ENCODE results near the gene POLDIP2. TPM values are rescaled to one million over a fixed set of nuclear protein-coding genes. Genes with fewer than 3 reads are reported as not detected.

POLDIP2 gene
- total and polyA plus RNA-seq, 2 of the 4 experiments (the other 2 are of a cell fraction) = 66.7 to 77.8 TPM

GRCh38 chr17:28340374-28340773, 17.0 kb downstream of the POLDIP2 start:
- Histone ChIP-seq H3K4me2 (ENCODE audit: low read depth, low read length) (no peak overlapping the region), H4K8ac (ENCODE audit: low read depth in 2 of 2, low read length in 2 of 2) (no peak overlapping the region), H2AK5ac (ENCODE audit: low read depth, low read length) (no peak overlapping the region), H3K56ac (ENCODE audit: extremely low read depth, insufficient read depth, low read length) (no peak overlapping the region), H3K4me3 (ENCODE audit: insufficient read depth, low read depth, low read length) (no peak overlapping the region), H4K20me1 (ENCODE audit: insufficient read depth, low read length) (peaks cover 36% of the 10 kb centered on the region; the same call in 1 of the 2 replicates), H3K14ac (replicated peaks; ENCODE audit: low read depth, low read length) (no peak overlapping the region), H3K23ac (ENCODE audit: low read depth, low read length) (no peak overlapping the region), H2BK15ac (ENCODE audit: low read depth, low read length) (no peak overlapping the region), H4K91ac (ENCODE audit: insufficient read depth, low read depth, low read length) (no peak overlapping the region), H3K27me3 (ENCODE audit: control insufficient read depth, insufficient read depth, low read length) (no peaks in the 10 kb centered on the region), H3K36me3 (ENCODE audit: control insufficient read depth, insufficient read depth, low read length) (peaks cover 57% of the 10 kb centered on the region), H2AFZ (replicated peaks; ENCODE audit: low read length, poor library complexity) (no peak overlapping the region), H3K9me1 (ENCODE audit: insufficient read depth, low read length) (peaks cover 13% of the 10 kb centered on the region), H3K4ac (ENCODE audit: low read depth, low read length) (no peak overlapping the region), H3K4me1 (ENCODE audit: control insufficient read depth, insufficient read depth, low read length) (peaks cover 8% of the 10 kb centered on the region), H3K9me3 (ENCODE audit: control insufficient read depth, insufficient read depth, low read length) (no peaks in the 10 kb centered on the region), H2BK120ac (ENCODE audit: low read depth, low read length) (no peak overlapping the region), H3K79me1 (ENCODE audit: low read depth in 1 of 2, low read length in 2 of 2) (peaks cover 26 to 90% of the 10 kb centered on the region in 2 experiments; a peak in 3 of 4 replicates), H3K9ac (ENCODE audit: low read depth, low read length) (no peak overlapping the region), H3K18ac (ENCODE audit: low read depth, low read length) (no peak overlapping the region), H4K5ac (ENCODE audit: low read depth, low read length) (no peak overlapping the region), H2BK20ac (ENCODE audit: low read depth, low read length) (no peak overlapping the region), H2BK5ac (ENCODE audit: low read depth, low read length, poor library complexity, severe bottlenecking) (no peak overlapping the region), H3K27ac (ENCODE audit: insufficient read depth, low read length) (no peak overlapping the region), H2AK9ac (replicated peaks; ENCODE audit: low read depth, low read length, poor library complexity) (no peak overlapping the region)
- BruUV-seq (replicated peaks) = no TSS peak
- no CpG with 5 or more reads among the region's 6 CpGs for WGBS, 2 experiments (ENCODE audit: extremely low coverage in 2 of 2, insufficient read length in 1 of 2)
- no peak for DNase-seq
- ChIA-PET CTCF (no interaction called here), POLR2A (ENCODE audit: unreplicated experiment) (no interaction called here)
- TF ChIP-seq NFE2L2 (IDR thresholded peaks at IDR 0.05; ENCODE audit: low read depth, low read length) = no peak
- TF ChIP-seq SMC3 (IDR thresholded peaks at IDR 0.05; ENCODE audit: low read depth, low read length) = no peak
- TF ChIP-seq CEBPB (IDR thresholded peaks at IDR 0.05; ENCODE audit: low read depth, low read length) = no peak
- no peak for TF ChIP-seq POLR2A (IDR thresholded peaks at IDR 0.05; ENCODE audit: low read depth, low read length)
- no peak for TF ChIP-seq CHD1 (IDR thresholded peaks at IDR 0.05; ENCODE audit: low read depth, low read length)
- TF ChIP-seq MAZ (IDR thresholded peaks at IDR 0.05; ENCODE audit: borderline replicate concordance, low read depth, low read length) = no peak
- no peak for TF ChIP-seq ELK1 (IDR thresholded peaks at IDR 0.05; ENCODE audit: borderline replicate concordance, low read depth, low read length)
- TF ChIP-seq USF2 (IDR thresholded peaks at IDR 0.05; ENCODE audit: low read depth, low read length) = no peak
- TF ChIP-seq RCOR1 (IDR thresholded peaks at IDR 0.05; ENCODE audit: insufficient replicate concordance, low read length) = no peak
- TF ChIP-seq MXI1 (IDR thresholded peaks at IDR 0.05; ENCODE audit: borderline replicate concordance, low read depth, low read length) = no peak
- TF ChIP-seq BHLHE40 (IDR thresholded peaks at IDR 0.05; ENCODE audit: low read depth, low read length) = no peak
- TF ChIP-seq RFX5 (IDR thresholded peaks at IDR 0.05; ENCODE audit: low read depth, low read length) = no peak
- TF ChIP-seq FOS (IDR thresholded peaks at IDR 0.05; ENCODE audit: low read depth, low read length) = no peak
- TF ChIP-seq MAFK (IDR thresholded peaks at IDR 0.05; ENCODE audit: low read depth, low read length) = no peak
- TF ChIP-seq RAD21 (IDR thresholded peaks at IDR 0.05; ENCODE audit: low read length) = no peak
- no peak for TF ChIP-seq CTCF (conservative IDR thresholded peaks at IDR 0.05; ENCODE audit: low read depth, low read length)
- in situ Hi-C loops (cut with MboI; ENCODE audit: low sequenced_read_pairs) = loop anchor here (25.0 kb wide), 1 partner anchor 803 kb away; no protein-coding TSS in a partner anchor
- intact Hi-C loops (cut with micrococcal nuclease) = no loop called here
- dilution Hi-C loops (cut with HindIII; ENCODE audit: low sequenced_read_pairs, unreplicated experiment) = no loop called here
- ATAC-seq (ENCODE audit: low read depth) = no peak

All from IMR-90 (cell line).